T-helper 2 cell treated with Interferon-gamma antibody and Interleukin-4, amounts not matched to agents 100 ng/mL and 5 ng/mL, for 36 hours (primary cell): ENCODE measurements around the gene ALKAL2. TPM values are rescaled to one million over a fixed set of nuclear protein-coding genes. Genes with fewer than 3 reads are reported as not detected.
"Not testable (repeated sequence)": the region's sequence is repeated elsewhere in the genome, so short reads cannot be mapped to it uniquely, and the experiment has no call there.

Experiments
- intact Hi-C: fragments of 100-400 bp; cut with micrococcal nuclease; formaldehyde crosslinking; loops from one replicate; pipeline ENCODE4 v1.15.1; 2023
- total RNA-seq: library from RNA; stranded (reverse); gene quantifications from 2 replicates; pipeline ENCODE4 v1.2.3, GENCODE V29; 2022

Gene ALKAL2
- 0.80 and 2.1 TPM in 2 replicates for total RNA-seq

- intact Hi-C loops = loop anchor here (2.0 kb wide), 1 partner anchor 23 kb away; the partner anchor contains the start of genes ACP1 and SH3YL1
These were observed at the start of gene ALKAL2 for GRCh38 chr2:287911-288757. Gene ALKAL2 (minus strand): TSS chr2:288091. CDS start chr2:287835, 256 bp downstream.

- intact Hi-C loops = not testable (repeated sequence)
These were observed 49.1 kb upstream of the ALKAL2 start for GRCh38 chr2:336949-337348.

- intact Hi-C loops = no loop called here
These were observed 48.5 kb upstream of the ALKAL2 start for GRCh38 chr2:336360-336759.

GRCh38 chr2:332592-332991 lies 44.7 kb upstream of the ALKAL2 start:
- intact Hi-C loops = no loop called here

- intact Hi-C loops = no loop called here
These were observed 40.9 kb upstream of the ALKAL2 start for GRCh38 chr2:328761-329160.

GRCh38 chr2:323035-323434 lies 35.1 kb upstream of the ALKAL2 start:
- intact Hi-C loops = no loop called here

GRCh38 chr2:322326-322725 lies 34.4 kb upstream of the ALKAL2 start:
- intact Hi-C loops = no loop called here

- intact Hi-C loops = no loop called here
These were observed 32.7 kb upstream of the ALKAL2 start for GRCh38 chr2:320561-320960.

GRCh38 chr2:319059-319600 lies 31.2 kb upstream of the ALKAL2 start:
- intact Hi-C loops = no loop called here

GRCh38 chr2:317501-318424 lies 29.9 kb upstream of the ALKAL2 start:
- intact Hi-C loops = no loop called here

GRCh38 chr2:316381-316780 lies 28.5 kb upstream of the ALKAL2 start:
- intact Hi-C loops = no loop called here

- intact Hi-C loops = not testable (repeated sequence)
These were observed 28.0 kb upstream of the ALKAL2 start for GRCh38 chr2:315925-316324.

- intact Hi-C loops = no loop called here
These were observed 26.9 kb upstream of the ALKAL2 start for GRCh38 chr2:314561-315336.

- intact Hi-C loops = no loop called here
These were observed 26.1 kb upstream of the ALKAL2 start for GRCh38 chr2:313991-314390.

- intact Hi-C loops = no loop called here
These were observed 23.1 kb upstream of the ALKAL2 start for GRCh38 chr2:310994-311393.

- intact Hi-C loops = no loop called here
These were observed 22.1 kb upstream of the ALKAL2 start for GRCh38 chr2:309954-310510.

- intact Hi-C loops = no loop called here
These were observed 21.5 kb upstream of the ALKAL2 start for GRCh38 chr2:309148-309953.

- intact Hi-C loops = no loop called here
These were observed 17.5 kb upstream of the ALKAL2 start for GRCh38 chr2:305366-305765.

GRCh38 chr2:296354-296753 lies 8.5 kb upstream of the ALKAL2 start:
- intact Hi-C loops = no loop called here

- intact Hi-C loops = no loop called here
These were observed 7.2 kb upstream of the ALKAL2 start for GRCh38 chr2:295090-295489.
